IMR-90 (cell line): ENCODE results near the gene ANKRD27. TPM values are rescaled to one million over a fixed set of nuclear protein-coding genes. Genes with fewer than 3 reads are reported as not detected.
"Not testable (repeated sequence)": the region's sequence is repeated elsewhere in the genome, so short reads cannot be mapped to it uniquely, and the experiment has no call there.

Experiments used
- ATAC-seq: fragments of 200-7000 bp; cut with Tn5 transposase; 2 replicates; pipeline ENCODE4 v1.9.1; 2020; ENCODE audit warnings: low read depth, mild to moderate bottlenecking, moderate library complexity
- BruUV-seq: library from RNA; stranded (reverse); fragments of 400-500 nt; replicated peaks from 2 replicates; lab custom pipeline; 2021; lab: Mats Ljungman, UMichigan
- CTCF ChIA-PET: fragments of 300-600 bp; formaldehyde crosslinking; extraction: SDS; loops from one replicate; lab custom pipeline; 2021; ENCODE audit warnings: antibody characterized with exemption; lab: Yijun Ruan, JAX
- POLR2A ChIA-PET: fragments of 300-600 bp; sonication (Branson Sonifier 250); formaldehyde crosslinking; loops from one replicate; lab custom pipeline; 2022; ENCODE audit warnings: antibody characterized with exemption; ENCODE audit not compliant: unreplicated experiment; lab: Charles Lee
- DNase-seq: peaks from one replicate; pipeline ENCODE4 v3.0.0; 2013
- H2AFZ ChIP-seq: replicated peaks from 2 replicates; pipeline ENCODE3; 2013; ENCODE audit warnings: low read length, mild to moderate bottlenecking; ENCODE audit not compliant: poor library complexity
- H2AK5ac ChIP-seq: 2 replicates; pipeline ENCODE4 v1.6.1; 2013; ENCODE audit warnings: low read depth, low read length, inconsistent platforms
- H2AK9ac ChIP-seq: replicated peaks from 2 replicates; pipeline ENCODE3; 2013; ENCODE audit warnings: mild to moderate bottlenecking, low read depth, low read length, moderate library complexity; ENCODE audit not compliant: poor library complexity
- H2BK120ac ChIP-seq: 2 replicates; pipeline ENCODE4 v1.6.1; 2013; ENCODE audit warnings: low read depth, low read length, inconsistent platforms
- H2BK15ac ChIP-seq: 3 replicates; pipeline ENCODE4 v1.6.1; 2013; ENCODE audit warnings: low read depth, low read length, inconsistent platforms
- H2BK20ac ChIP-seq: 2 replicates; pipeline ENCODE4 v1.6.1; 2013; ENCODE audit warnings: low read depth, mild to moderate bottlenecking, inconsistent platforms, low read length, moderate library complexity
- H2BK5ac ChIP-seq: 2 replicates; pipeline ENCODE4 v1.6.1; 2013; ENCODE audit warnings: mild to moderate bottlenecking, low read depth, low read length, inconsistent platforms; ENCODE audit not compliant: poor library complexity, severe bottlenecking
- H3K14ac ChIP-seq: replicated peaks from 2 replicates; pipeline ENCODE4 v1.6.1; 2013; ENCODE audit warnings: low read depth, low read length, inconsistent platforms
- H3K18ac ChIP-seq: 2 replicates; pipeline ENCODE4 v1.6.1; 2013; ENCODE audit warnings: low read depth, low read length, control low read depth
- H3K23ac ChIP-seq: 2 replicates; pipeline ENCODE4 v1.6.1; 2013; ENCODE audit warnings: low read depth, low read length, inconsistent platforms
- H3K27ac ChIP-seq: 2 replicates; pipeline ENCODE4 v1.5.1; 2013; ENCODE audit warnings: mild to moderate bottlenecking, control low read depth, low read length; ENCODE audit not compliant: insufficient read depth
- H3K27me3 ChIP-seq: 2 replicates; pipeline ENCODE4 v1.6.1; 2013; ENCODE audit warnings: low read length; ENCODE audit not compliant: control insufficient read depth, insufficient read depth
- H3K36me3 ChIP-seq: 2 replicates; pipeline ENCODE4 v1.6.1; 2013; ENCODE audit warnings: low read length, mixed read lengths; ENCODE audit not compliant: control insufficient read depth, insufficient read depth
- H3K4ac ChIP-seq: 2 replicates; pipeline ENCODE4 v1.6.1; 2013; ENCODE audit warnings: low read depth, low read length, inconsistent platforms
- H3K4me1 ChIP-seq: 2 replicates; pipeline ENCODE4 v1.6.1; 2013; ENCODE audit warnings: low read length, mixed read lengths; ENCODE audit not compliant: control insufficient read depth, insufficient read depth
- H3K4me2 ChIP-seq: 2 replicates; pipeline ENCODE4 v1.6.1; 2013; ENCODE audit warnings: low read depth, mild to moderate bottlenecking, control low read depth, low read length, moderate library complexity
- H3K4me3 ChIP-seq: 2 replicates; pipeline ENCODE4 v1.5.1; 2013; ENCODE audit warnings: low read depth, mild to moderate bottlenecking, control low read depth, low read length, moderate library complexity; ENCODE audit not compliant: insufficient read depth
- H3K56ac ChIP-seq: 2 replicates; pipeline ENCODE4 v1.6.1; 2013; ENCODE audit warnings: low read length, inconsistent platforms; ENCODE audit not compliant: insufficient read depth; ENCODE audit errors: extremely low read depth
- H3K79me1 ChIP-seq, 2 experiments: 2 replicates each; pipeline ENCODE4 v1.6.1; 2013; ENCODE audit warnings: low read length in 2 of 2, inconsistent platforms in 1 of 2, low read depth in 1 of 2
- H3K9ac ChIP-seq: 2 replicates; pipeline ENCODE4 v1.6.1; 2013; ENCODE audit warnings: low read depth, low read length, control low read depth
- H3K9me1 ChIP-seq: 2 replicates; pipeline ENCODE4 v1.6.1; 2013; ENCODE audit warnings: low read length, inconsistent platforms; ENCODE audit not compliant: insufficient read depth
- H3K9me3 ChIP-seq: 2 replicates; pipeline ENCODE4 v1.6.1; 2013; ENCODE audit warnings: low read length; ENCODE audit not compliant: control insufficient read depth, insufficient read depth
- H4K20me1 ChIP-seq: 2 replicates; pipeline ENCODE4 v1.6.1; 2013; ENCODE audit warnings: low read length, inconsistent platforms; ENCODE audit not compliant: insufficient read depth
- H4K5ac ChIP-seq: 2 replicates; pipeline ENCODE4 v1.6.1; 2013; ENCODE audit warnings: mild to moderate bottlenecking, low read depth, low read length, control low read depth
- H4K8ac ChIP-seq, 2 experiments: 2 replicates each; pipeline ENCODE4 v1.6.1; 2013; ENCODE audit warnings: low read depth in 2 of 2, low read length in 2 of 2, control low read depth in 1 of 2, inconsistent platforms in 1 of 2
- H4K91ac ChIP-seq: 2 replicates; pipeline ENCODE4 v1.6.1; 2013; ENCODE audit warnings: low read depth, low read length, inconsistent platforms; ENCODE audit not compliant: insufficient read depth
- whole genome bisulfite sequencing, 2 experiments: methylation state at CpG; one replicate each; pipeline versions ENCODE4 v1.1.5 to v1.1.7; 2013; ENCODE audit warnings: missing lambda C conversion rate in 2 of 2; ENCODE audit not compliant: insufficient read length in 1 of 2; ENCODE audit errors: extremely low coverage in 2 of 2; 5-methylcytosine and 5-hydroxymethylcytosine counted together
- dilution Hi-C: fragments of 300-500 bp; cut with HindIII; formaldehyde crosslinking; loops from one replicate; pipeline ENCODE4 v1.14.3; 2018; ENCODE audit warnings: low sequenced_read_pairs; ENCODE audit not compliant: unreplicated experiment
- in situ Hi-C: fragments of 300-500 bp; cut with MboI; formaldehyde crosslinking; loops from 3 replicates; pipeline ENCODE4 v1.14.3; 2019; ENCODE audit warnings: low sequenced_read_pairs, inconsistent platforms, mixed read lengths
- intact Hi-C: fragments of 100-400 bp; cut with micrococcal nuclease; formaldehyde crosslinking; loops from 2 replicates; pipeline ENCODE4 v1.10.0; 2022
- polyA plus RNA-seq, 3 experiments: library from polyadenylated mRNA; depleted of rRNA; stranded (reverse); fragments of >200 nt; gene quantifications; 2 replicates each; pipeline ENCODE4 v1.2.3, GENCODE V29; 2012; ENCODE audit warnings: low replicate concordance in 1 of 3
- total RNA-seq: library from RNA; depleted of rRNA; stranded (reverse); fragments of >200 nt; gene quantifications from 2 replicates; pipeline ENCODE4 v1.2.3, GENCODE V29; 2012

ANKRD27 gene
- total and polyA plus RNA-seq, 2 of the 4 experiments (the other 2 are of a cell fraction) = 16.7 to 35.0 TPM

GRCh38 chr19:32572700-32573491 lies 102.1 kb downstream of the ANKRD27 start:
- H4K8ac ChIP-seq, H3K27ac ChIP-seq, H3K14ac ChIP-seq, H3K79me1 ChIP-seq, H2AFZ ChIP-seq, H4K5ac ChIP-seq, POLR2A ChIA-PET, H3K4me3 ChIP-seq, H2AK9ac ChIP-seq, H3K18ac ChIP-seq, H2BK15ac ChIP-seq, H3K4me2 ChIP-seq, H2BK5ac ChIP-seq, H3K4ac ChIP-seq, ATAC-seq, H3K9ac ChIP-seq, H4K20me1 ChIP-seq, H3K4me1 ChIP-seq, H3K27me3 ChIP-seq, H3K36me3 ChIP-seq, dilution Hi-C loops, BruUV-seq, DNase-seq, H3K9me3 ChIP-seq, H4K91ac ChIP-seq, H2AK5ac ChIP-seq, H2BK120ac ChIP-seq, H3K56ac ChIP-seq, H3K23ac ChIP-seq, H2BK20ac ChIP-seq, H3K9me1 ChIP-seq, CTCF ChIA-PET: not testable (repeated sequence)
- in situ Hi-C loops = loop anchor here (25.0 kb wide), 1 partner anchor 1911 kb away; no protein-coding TSS in a partner anchor
- 83% methylated on average over 1 of the region's 21 CpGs; no CpG with 5 or more reads in 1 of the 2 experiments for WGBS, 2 experiments
- intact Hi-C loops = loop anchor here (5.0 kb wide), 1 partner anchor 1891 kb away; no protein-coding TSS in a partner anchor

- in situ Hi-C loops = loop anchor here (25.0 kb wide), 1 partner anchor 1909 kb away; no protein-coding TSS in a partner anchor
Observed at GRCh38 chr19:32571471-32572075, 103.4 kb downstream of the ANKRD27 start.

More at GRCh38 chr19:32571471-32572075, 103.4 kb downstream of the ANKRD27 start:
- H3K27me3 ChIP-seq, H3K27ac ChIP-seq, H4K8ac ChIP-seq, CTCF ChIA-PET, H3K4me3 ChIP-seq, H3K56ac ChIP-seq, H3K23ac ChIP-seq, H3K36me3 ChIP-seq, POLR2A ChIA-PET, H3K4ac ChIP-seq, H3K4me2 ChIP-seq, H2BK15ac ChIP-seq, H3K14ac ChIP-seq, H2AK9ac ChIP-seq, H2BK120ac ChIP-seq, H3K4me1 ChIP-seq, H2BK5ac ChIP-seq, dilution Hi-C loops, ATAC-seq, H3K18ac ChIP-seq, H3K9me3 ChIP-seq, H2AFZ ChIP-seq, H4K20me1 ChIP-seq, H2AK5ac ChIP-seq, DNase-seq, H4K5ac ChIP-seq, BruUV-seq, H4K91ac ChIP-seq, H3K79me1 ChIP-seq, H2BK20ac ChIP-seq, H3K9me1 ChIP-seq, H3K9ac ChIP-seq: not testable (repeated sequence)
- WGBS, 2 experiments = 86% methylated on average over 5 of the region's 36 CpGs; no CpG with 5 or more reads in 1 of the 2 experiments
- intact Hi-C loops = loop anchor here (2.0 to 5.0 kb wide), 2 partner anchors 1889 to 1905 kb away; no protein-coding TSS in a partner anchor
